ENCODE measurements around the gene KIF18B. TPM values are rescaled to one million over a fixed set of nuclear protein-coding genes. Genes with fewer than 3 reads are reported as not detected.

KIF18B gene
- total and polyA plus RNA-seq, 2 donors (not counting 1 experiment from before 2014, with no cell fraction given), result 0.44 to 0.48 TPM

DNA sequence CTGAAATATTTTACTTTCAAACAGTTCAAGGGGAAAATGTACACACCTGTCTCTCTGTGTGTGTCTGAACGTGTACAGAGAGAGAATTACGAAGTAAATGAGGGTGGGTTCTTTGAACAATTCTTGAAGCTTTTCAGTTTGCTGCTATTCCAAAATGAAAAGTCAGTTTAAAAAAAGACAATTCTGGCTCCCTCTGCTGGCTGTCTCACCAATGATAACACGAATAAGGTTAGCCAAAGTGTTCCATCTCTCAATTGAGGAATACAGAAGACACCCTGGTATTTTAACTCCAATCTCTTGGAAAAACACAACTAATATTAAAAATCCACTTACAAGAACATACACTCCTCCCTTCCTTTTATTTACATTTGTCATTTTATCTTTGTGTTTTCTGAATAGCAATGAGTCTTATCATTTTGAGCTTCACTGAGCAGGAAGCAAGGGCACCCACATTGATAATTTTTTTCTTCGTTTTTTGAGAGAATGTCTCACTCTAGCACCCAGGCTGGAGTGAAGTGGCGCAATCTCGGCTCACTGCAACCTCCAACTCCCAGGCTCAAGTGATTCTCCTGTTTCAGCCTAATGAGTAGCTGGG lies 68.8 kb downstream of the KIF18B start:
- Histone ChIP-seq H3K4me3 (ENCODE audit: control extremely low read depth in 1 of 5, extremely low read depth in 1 of 5, insufficient read depth in 1 of 5, low read depth in 2 of 5, low read length in 4 of 5) (no peak overlapping the region), H3K27me3 (replicated peaks in 1 of 4; ENCODE audit: control extremely low read depth in 1 of 4, control insufficient read depth in 3 of 4, insufficient read depth in 4 of 4, low read length in 3 of 4) (no peaks in the 10 kb centered on the region), H3K27ac (ENCODE audit: low read length in 2 of 2) (no peak overlapping the region), H3K9me3 (ENCODE audit: control extremely low read depth in 1 of 3, control insufficient read depth in 2 of 3, insufficient read depth in 1 of 3, low read length in 2 of 3) (no peaks in the 10 kb centered on the region), H3K4me1 (ENCODE audit: control insufficient read depth in 2 of 2, insufficient read depth in 2 of 2, low read length in 2 of 2) (no peaks in the 10 kb centered on the region), H3K9ac (ENCODE audit: low read length) (no peak overlapping the region), H3K4me2 (replicated peaks; ENCODE audit: low read depth, low read length, poor library complexity, severe bottlenecking) (no peak overlapping the region), H3K36me3 (replicated peaks in 1 of 2; ENCODE audit: control extremely low read depth in 1 of 2, control insufficient read depth in 1 of 2, extremely low read depth in 1 of 2, insufficient read depth in 2 of 2, low read length in 1 of 2) (peaks cover 15 to 74% of the 10 kb centered on the region in 2 experiments), H4K20me1 (ENCODE audit: control insufficient read depth, insufficient read depth, low read length, poor library complexity, severe bottlenecking) (no peaks in the 10 kb centered on the region), H3K79me2 (ENCODE audit: control insufficient read depth, insufficient read depth, low read length) (peaks cover 4% of the 10 kb centered on the region), H2AFZ (ENCODE audit: insufficient read depth, low read depth, low read length, poor library complexity, severe bottlenecking) (no peak overlapping the region)
- DNase-seq (peak; percentile 45), ATAC-seq (ENCODE audit: low read depth) (no peak)
- ChIA-PET POLR2A (no interaction called here), CTCF (interaction anchor here (1.0 to 3.6 kb wide), 15 partner anchors 9 to 256 kb away, joined by 3 to 25 read pairs (median 6); partner anchors contain the start of genes ACBD4 and EFTUD2)
- H3K9me3 Mint-ChIP-seq (ENCODE audit: insufficient read depth), result no peaks in the 10 kb centered on the region
- H3K4me3 Mint-ChIP-seq, result no peak overlapping the region
- intact Hi-C loops (cut with micrococcal nuclease), result no loop called here
- WGBS (ENCODE audit: insufficient coverage), result 66% methylated on average over 3 of the region's 6 CpGs
- H3K27ac Mint-ChIP-seq, result no peak overlapping the region
- no peaks in the 10 kb centered on the region for H3K4me1 Mint-ChIP-seq
- TF ChIP-seq CTCF (IDR thresholded peaks at IDR 0.05) (peak; percentile 64), EZH2 (IDR thresholded peaks at IDR 0.05; ENCODE audit: borderline replicate concordance, insufficient read depth, low read depth, low read length, poor library complexity, severe bottlenecking) (no peak)
- H3K27me3 Mint-ChIP-seq, result no peaks in the 10 kb centered on the region

GRCh38 chr17:44877121-44877520 lies 70.5 kb downstream of the KIF18B start:
- Mint-ChIP-seq H3K4me1 (no peaks in the 10 kb centered on the region), H3K9me3 (ENCODE audit: insufficient read depth) (no peaks in the 10 kb centered on the region), H3K27ac (no peak overlapping the region), H3K4me3 (no peak overlapping the region), H3K27me3 (no peaks in the 10 kb centered on the region)
- H3K27ac ChIP-seq (ENCODE audit: low read length in 2 of 2), result no peak overlapping the region
- H3K4me2 ChIP-seq (replicated peaks; ENCODE audit: low read depth, low read length, poor library complexity, severe bottlenecking), result no peak overlapping the region
- no peak overlapping the region for H3K9ac ChIP-seq (ENCODE audit: low read length)
- peaks cover 4% of the 10 kb centered on the region for H3K79me2 ChIP-seq (ENCODE audit: control insufficient read depth, insufficient read depth, low read length)
- TF ChIP-seq EZH2 (IDR thresholded peaks at IDR 0.05; ENCODE audit: borderline replicate concordance, insufficient read depth, low read depth, low read length, poor library complexity, severe bottlenecking) (no peak), CTCF (IDR thresholded peaks at IDR 0.05) (no peak)
- ChIA-PET POLR2A (no interaction called here), CTCF (interaction anchor here (0.6 to 3.6 kb wide), 7 partner anchors 11 to 1233 kb away, joined by 3 to 25 read pairs (median 3); no protein-coding TSS in a partner anchor)
- H3K4me3 ChIP-seq (ENCODE audit: control extremely low read depth in 1 of 5, extremely low read depth in 1 of 5, insufficient read depth in 1 of 5, low read depth in 2 of 5, low read length in 4 of 5), result no peak overlapping the region
- no peaks in the 10 kb centered on the region for H4K20me1 ChIP-seq (ENCODE audit: control insufficient read depth, insufficient read depth, low read length, poor library complexity, severe bottlenecking)
- H3K4me1 ChIP-seq (ENCODE audit: control insufficient read depth in 2 of 2, insufficient read depth in 2 of 2, low read length in 2 of 2), result no peaks in the 10 kb centered on the region
- WGBS (ENCODE audit: insufficient coverage), result 100% methylated on average over 4 of the region's 5 CpGs
- ATAC-seq (ENCODE audit: low read depth), result no peak
- no peaks in the 10 kb centered on the region for H3K27me3 ChIP-seq (replicated peaks in 1 of 4; ENCODE audit: control extremely low read depth in 1 of 4, control insufficient read depth in 3 of 4, insufficient read depth in 4 of 4, low read length in 3 of 4)
- no peak overlapping the region for H2AFZ ChIP-seq (ENCODE audit: insufficient read depth, low read depth, low read length, poor library complexity, severe bottlenecking)
- H3K9me3 ChIP-seq (ENCODE audit: control extremely low read depth in 1 of 3, control insufficient read depth in 2 of 3, insufficient read depth in 1 of 3, low read length in 2 of 3), result no peaks in the 10 kb centered on the region
- intact Hi-C loops (cut with micrococcal nuclease), result no loop called here
- H3K36me3 ChIP-seq (replicated peaks in 1 of 2; ENCODE audit: control extremely low read depth in 1 of 2, control insufficient read depth in 1 of 2, extremely low read depth in 1 of 2, insufficient read depth in 2 of 2, low read length in 1 of 2), result peaks cover 14 to 71% of the 10 kb centered on the region in 2 experiments
- DNase-seq, result no peak
